HepG2 (cell line): Measurements from ENCODE around the gene ATRAID. TPM values are rescaled to one million over a fixed set of nuclear protein-coding genes. Genes with fewer than 3 reads are reported as not detected.

ENCODE experiments used
- CREM ChIP-seq, 2 experiments: sonication (generic) in 1 of 2; formaldehyde crosslinking in 1 of 2; IDR thresholded peaks; 2 replicates each; pipeline versions ENCODE4 v1.4.0 to v1.6.1; 2016 to 2020; ENCODE audit warnings: antibody characterized with exemption in 1 of 2, mild to moderate bottlenecking in 1 of 2, missing genetic modification reagents in 1 of 2
- EHMT2 ChIP-seq: fragments of 200-600 bp; sonication (generic); IDR thresholded peaks from 2 replicates; pipeline ENCODE4 v1.7.0; 2017; ENCODE audit warnings: antibody characterized with exemption, low read depth, low read length, borderline replicate concordance
- HNRNPUL1 ChIP-seq: fragments of 200-400 bp; formaldehyde crosslinking; IDR thresholded peaks from 2 replicates; pipeline ENCODE4 v1.6.1; 2017; ENCODE audit warnings: low read depth, mild to moderate bottlenecking, low read length, moderate library complexity
- KAT7 ChIP-seq: IDR thresholded peaks from 2 replicates; pipeline ENCODE4 v1.6.1; 2018; ENCODE audit warnings: borderline replicate concordance, missing compliant biosample characterization
- NKX3-1 ChIP-seq: sonication (generic); formaldehyde crosslinking; IDR thresholded peaks from 2 replicates; pipeline ENCODE4 v1.5.0; 2020; ENCODE audit warnings: missing genetic modification reagents
- NR2C2 ChIP-seq: sonication (generic); formaldehyde crosslinking; IDR thresholded peaks from 2 replicates; pipeline ENCODE4 v1.4.0; 2020; ENCODE audit warnings: missing genetic modification reagents, mild to moderate bottlenecking, moderate library complexity, borderline replicate concordance
- PHF8 ChIP-seq: sonication (generic); formaldehyde crosslinking; IDR thresholded peaks from 2 replicates; pipeline ENCODE4 v1.5.0; 2020; ENCODE audit warnings: missing genetic modification reagents
- RFX5 ChIP-seq: IDR thresholded peaks from 2 replicates; pipeline ENCODE4 v1.6.1; 2011; ENCODE audit warnings: low read depth, low read length, improper control_type of control experiment
- SALL2 ChIP-seq: sonication (generic); formaldehyde crosslinking; IDR thresholded peaks from 2 replicates; pipeline ENCODE4 v1.8.1; 2023; ENCODE audit warnings: mild to moderate bottlenecking, missing genetic modification reagents, inconsistent platforms
- SIN3A ChIP-seq: IDR thresholded peaks from 2 replicates; pipeline ENCODE4 v1.6.1; 2011; ENCODE audit warnings: low read depth, mild to moderate bottlenecking, control low read depth, low read length, borderline replicate concordance
- SP1 ChIP-seq, 2 experiments: fragments of 450-650 bp in 1 of 2; sonication (generic) in 1 of 2; formaldehyde crosslinking in 1 of 2; IDR thresholded peaks; 2 replicates each; pipeline versions ENCODE4 v1.4.0 to v1.6.1; 2016 to 2020; ENCODE audit warnings: missing genetic modification reagents in 1 of 2
- ZBTB20 ChIP-seq: sonication (generic); formaldehyde crosslinking; IDR thresholded peaks from 2 replicates; pipeline ENCODE4 v1.8.1; 2023; ENCODE audit warnings: missing genetic modification reagents, low read depth, mild to moderate bottlenecking, borderline replicate concordance
- ZFY ChIP-seq: sonication (generic); formaldehyde crosslinking; IDR thresholded peaks from 2 replicates; pipeline ENCODE4 v1.4.0; 2020; ENCODE audit warnings: missing genetic modification reagents
- ZNF224 ChIP-seq: sonication (generic); formaldehyde crosslinking; IDR thresholded peaks from 2 replicates; pipeline ENCODE4 v1.5.0; 2020; ENCODE audit warnings: mild to moderate bottlenecking, missing genetic modification reagents
- ZNF563 ChIP-seq: sonication (generic); formaldehyde crosslinking; IDR thresholded peaks from 2 replicates; pipeline ENCODE4 v1.8.0; 2022; ENCODE audit warnings: mild to moderate bottlenecking, moderate library complexity, missing genetic modification reagents
- ZNF569 ChIP-seq: sonication (generic); formaldehyde crosslinking; IDR thresholded peaks from 2 replicates; pipeline ENCODE4 v1.5.0; 2020; ENCODE audit warnings: mild to moderate bottlenecking, missing genetic modification reagents, moderate library complexity, borderline replicate concordance
- ZNF704 ChIP-seq: sonication (generic); formaldehyde crosslinking; IDR thresholded peaks from 2 replicates; pipeline ENCODE4 v1.8.1; 2023; ENCODE audit warnings: mild to moderate bottlenecking, inconsistent platforms, moderate library complexity, missing genetic modification reagents, borderline replicate concordance
- ZNF780A ChIP-seq: sonication (generic); formaldehyde crosslinking; IDR thresholded peaks from 2 replicates; pipeline ENCODE4 v1.8.0; 2022; ENCODE audit warnings: mild to moderate bottlenecking, missing genetic modification reagents, moderate library complexity
- ZSCAN22 ChIP-seq: sonication (generic); formaldehyde crosslinking; IDR thresholded peaks from 2 replicates; pipeline ENCODE4 v1.4.0; 2020; ENCODE audit warnings: mild to moderate bottlenecking, missing genetic modification reagents
- polyA plus RNA-seq, 8 experiments: library from polyadenylated mRNA; depleted of rRNA in 3 of 8; stranded (reverse) in 7 of 8; unstranded in 1 of 8; fragments of >200 nt; fragmentation: Illumina TruSeq in 4 of 8; extraction: Trizol in 4 of 8; gene quantifications; 2 replicates each; pipeline versions ENCODE4 v1.2.1 to v1.2.3, GENCODE V29; 2011 to 2016; ENCODE audit warnings: low read depth in 4 of 8, missing spikeins in 1 of 8, mixed read lengths in 1 of 8; ENCODE audit not compliant: insufficient read depth in 1 of 8
- total RNA-seq, 5 experiments: library from RNA; depleted of rRNA; stranded (reverse); fragments of >200 nt; fragmentation: Illumina TruSeq; extraction: Trizol; gene quantifications; 2 replicates each; pipeline ENCODE4 v1.2.3, GENCODE V29; 2016; ENCODE audit warnings: low read depth in 1 of 5
- TF ChIP-seq, protein P1 (sequence below): sonication (generic); formaldehyde crosslinking; IDR thresholded peaks from 2 replicates; pipeline ENCODE4 v1.5.1; 2020; ENCODE audit warnings: missing genetic modification reagents, mild to moderate bottlenecking, borderline replicate concordance
- TF ChIP-seq, protein P2 (sequence below): fragments of 450-650 bp; IDR thresholded peaks from 2 replicates; pipeline ENCODE4 v1.6.1; 2016

Gene ATRAID
- total and polyA plus RNA-seq, 2 of the 13 experiments (the other 11 are each of a cell fraction or from before 2014, with no cell fraction given) = 207 to 382 TPM

DNA sequence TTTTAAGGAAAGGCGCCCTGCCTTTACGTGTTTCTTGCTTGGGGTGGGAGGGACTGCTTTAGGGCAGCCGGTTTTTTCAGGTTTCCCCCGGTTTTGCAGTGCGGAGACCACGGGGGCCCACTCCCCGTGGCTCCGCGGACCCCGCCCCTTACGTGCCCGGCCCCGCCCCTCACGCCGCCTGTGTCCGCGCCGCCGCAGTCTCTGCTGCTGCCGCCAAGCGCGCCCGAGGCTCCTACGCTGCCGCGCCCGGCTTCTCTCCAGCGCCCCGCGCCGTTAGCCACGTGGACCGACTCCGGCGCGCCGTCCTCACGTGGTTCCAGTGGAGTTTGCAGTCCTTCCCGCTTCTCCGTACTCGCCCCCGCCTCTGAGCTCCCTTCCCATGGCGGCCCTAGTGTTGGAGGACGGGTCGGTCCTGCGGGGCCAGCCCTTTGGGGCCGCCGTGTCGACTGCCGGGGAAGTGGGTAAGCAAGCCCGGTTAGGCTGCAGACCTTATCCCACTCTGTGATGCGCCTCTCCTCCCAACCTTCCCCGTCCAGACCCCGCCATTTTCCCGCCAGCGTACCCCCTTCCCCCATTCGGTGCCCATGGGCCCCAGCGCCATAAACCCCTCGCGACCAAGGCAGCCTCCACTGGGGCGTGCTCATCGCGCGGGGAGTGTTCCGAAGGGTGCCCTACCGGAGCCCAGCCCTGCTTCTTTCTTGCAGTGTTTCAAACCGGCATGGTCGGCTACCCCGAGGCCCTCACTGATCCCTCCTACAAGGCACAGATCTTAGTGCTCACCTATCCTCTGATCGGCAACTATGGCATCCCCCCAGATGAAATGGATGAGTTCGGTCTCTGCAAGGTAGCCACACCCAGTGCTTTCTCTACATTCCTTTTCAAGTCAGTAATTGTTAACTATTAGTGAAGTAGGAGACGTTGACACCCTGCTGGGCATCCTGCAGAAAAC is 5.6 kb downstream of the ATRAID start, which contains the start of gene CAD (continued):
- no peak for TF ChIP-seq ZSCAN22 (CRISPR knock-in tag)
- TF ChIP-seq, protein P1, sequence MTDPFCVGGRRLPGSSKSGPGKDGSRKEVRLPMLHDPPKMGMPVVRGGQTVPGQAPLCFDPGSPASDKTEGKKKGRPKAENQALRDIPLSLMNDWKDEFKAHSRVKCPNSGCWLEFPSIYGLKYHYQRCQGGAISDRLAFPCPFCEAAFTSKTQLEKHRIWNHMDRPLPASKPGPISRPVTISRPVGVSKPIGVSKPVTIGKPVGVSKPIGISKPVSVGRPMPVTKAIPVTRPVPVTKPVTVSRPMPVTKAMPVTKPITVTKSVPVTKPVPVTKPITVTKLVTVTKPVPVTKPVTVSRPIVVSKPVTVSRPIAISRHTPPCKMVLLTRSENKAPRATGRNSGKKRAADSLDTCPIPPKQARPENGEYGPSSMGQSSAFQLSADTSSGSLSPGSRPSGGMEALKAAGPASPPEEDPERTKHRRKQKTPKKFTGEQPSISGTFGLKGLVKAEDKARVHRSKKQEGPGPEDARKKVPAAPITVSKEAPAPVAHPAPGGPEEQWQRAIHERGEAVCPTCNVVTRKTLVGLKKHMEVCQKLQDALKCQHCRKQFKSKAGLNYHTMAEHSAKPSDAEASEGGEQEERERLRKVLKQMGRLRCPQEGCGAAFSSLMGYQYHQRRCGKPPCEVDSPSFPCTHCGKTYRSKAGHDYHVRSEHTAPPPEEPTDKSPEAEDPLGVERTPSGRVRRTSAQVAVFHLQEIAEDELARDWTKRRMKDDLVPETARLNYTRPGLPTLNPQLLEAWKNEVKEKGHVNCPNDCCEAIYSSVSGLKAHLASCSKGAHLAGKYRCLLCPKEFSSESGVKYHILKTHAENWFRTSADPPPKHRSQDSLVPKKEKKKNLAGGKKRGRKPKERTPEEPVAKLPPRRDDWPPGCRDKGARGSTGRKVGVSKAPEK = no peak
- 0 out of 2 replicates have a peak, but pooled peaks have one; percentile 47 for TF ChIP-seq SALL2 (CRISPR knock-in tag)
- TF ChIP-seq PHF8 (CRISPR knock-in tag) = peak; percentile 63; the same call in 1 of the 2 replicates
- TF ChIP-seq SP1 (IDR thresholded peaks at IDR 0.05) = no peak
- TF ChIP-seq SP1 (CRISPR knock-in tag; IDR thresholded peaks at IDR 0.05) = peak; percentile 45; the same call in 1 of the 2 replicates
- TF ChIP-seq, protein P2, sequence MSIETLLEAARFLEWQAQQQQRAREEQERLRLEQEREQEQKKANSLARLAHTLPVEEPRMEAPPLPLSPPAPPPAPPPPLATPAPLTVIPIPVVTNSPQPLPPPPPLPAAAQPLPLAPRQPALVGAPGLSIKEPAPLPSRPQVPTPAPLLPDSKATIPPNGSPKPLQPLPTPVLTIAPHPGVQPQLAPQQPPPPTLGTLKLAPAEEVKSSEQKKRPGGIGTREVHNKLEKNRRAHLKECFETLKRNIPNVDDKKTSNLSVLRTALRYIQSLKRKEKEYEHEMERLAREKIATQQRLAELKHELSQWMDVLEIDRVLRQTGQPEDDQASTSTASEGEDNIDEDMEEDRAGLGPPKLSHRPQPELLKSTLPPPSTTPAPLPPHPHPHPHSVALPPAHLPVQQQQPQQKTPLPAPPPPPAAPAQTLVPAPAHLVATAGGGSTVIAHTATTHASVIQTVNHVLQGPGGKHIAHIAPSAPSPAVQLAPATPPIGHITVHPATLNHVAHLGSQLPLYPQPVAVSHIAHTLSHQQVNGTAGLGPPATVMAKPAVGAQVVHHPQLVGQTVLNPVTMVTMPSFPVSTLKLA = peak; percentile 71
- no peak for TF ChIP-seq ZNF780A (CRISPR knock-in tag)
- TF ChIP-seq RFX5 = no peak
- TF ChIP-seq ZNF224 (CRISPR knock-in tag) = no peak
- peak; percentile 62; the same call in 1 of the 2 replicates for TF ChIP-seq ZNF563 (CRISPR knock-in tag)
- TF ChIP-seq NR2C2 (CRISPR knock-in tag) = peak; percentile 18; the same call in 1 of the 2 replicates
- no peak for TF ChIP-seq HNRNPUL1
- TF ChIP-seq SIN3A = no peak
- TF ChIP-seq KAT7 = 0 out of 2 replicates have a peak, but pooled peaks have one; percentile 60
- TF ChIP-seq ZFY (CRISPR knock-in tag) = peak; percentile 35; the same call in 1 of the 2 replicates
- TF ChIP-seq CREM (IDR thresholded peaks at IDR 0.05) = no peak
- no peak for TF ChIP-seq CREM (CRISPR knock-in tag; IDR thresholded peaks at IDR 0.05)
- no peak for TF ChIP-seq ZBTB20
- TF ChIP-seq EHMT2 = no peak
- peak; percentile 61; the same call in 1 of the 2 replicates for TF ChIP-seq NKX3-1
- no peak for TF ChIP-seq ZNF569
- 0 out of 2 replicates have a peak, but pooled peaks have one; percentile 57 for TF ChIP-seq ZNF704 (CRISPR knock-in tag)
